ENCODE measurements around the gene SEMA3C.

SEMA3C gene

GRCh38 chr7:80774843-80775242 is 144.0 kb downstream of the SEMA3C start:
- CTCF ChIA-PET: interaction anchor here (0.7 kb wide), 1 partner anchor 511 kb away, joined by 3 read pairs; no protein-coding TSS in a partner anchor
- DNase-seq (ENCODE audit: low spot score): no peak
- no peak overlapping the region for H3K27ac ChIP-seq
- POLR2A ChIA-PET (ENCODE audit: low non-redundant PET): no interaction called here
- TF ChIP-seq CTCF (conservative IDR thresholded peaks at IDR 0.05; ENCODE audit: low read depth): no peak

GRCh38 chr7:80773787-80774508 is 144.9 kb downstream of the SEMA3C start:
- CTCF ChIA-PET: no interaction called here
- POLR2A ChIA-PET (ENCODE audit: low non-redundant PET): no interaction called here
- no peak for DNase-seq (ENCODE audit: low spot score)
- H3K27ac ChIP-seq: no peak overlapping the region
- no peak for TF ChIP-seq CTCF (conservative IDR thresholded peaks at IDR 0.05; ENCODE audit: low read depth)

GRCh38 chr7:80772347-80772993 is 146.4 kb downstream of the SEMA3C start:
- ChIA-PET CTCF (no interaction called here), POLR2A (ENCODE audit: low non-redundant PET) (no interaction called here)
- H3K27ac ChIP-seq: no peak overlapping the region
- TF ChIP-seq CTCF (conservative IDR thresholded peaks at IDR 0.05; ENCODE audit: low read depth): no peak
- DNase-seq (ENCODE audit: low spot score): no peak

- TF ChIP-seq CTCF (conservative IDR thresholded peaks at IDR 0.05; ENCODE audit: low read depth): no peak
- ChIA-PET CTCF (no interaction called here), POLR2A (ENCODE audit: low non-redundant PET) (no interaction called here)
- H3K27ac ChIP-seq: no peak overlapping the region
- DNase-seq (ENCODE audit: low spot score): no peak
These were observed 147.3 kb downstream of the SEMA3C start for GRCh38 chr7:80771523-80771922.

- no peak for TF ChIP-seq CTCF (conservative IDR thresholded peaks at IDR 0.05; ENCODE audit: low read depth)
- ChIA-PET POLR2A (ENCODE audit: low non-redundant PET) (no interaction called here), CTCF (no interaction called here)
- no peak overlapping the region for H3K27ac ChIP-seq
- no peak for DNase-seq (ENCODE audit: low spot score)
These were observed 148.2 kb downstream of the SEMA3C start for GRCh38 chr7:80770675-80771081.

- H3K27ac ChIP-seq: no peak overlapping the region
- TF ChIP-seq CTCF (conservative IDR thresholded peaks at IDR 0.05; ENCODE audit: low read depth): no peak
- ChIA-PET POLR2A (ENCODE audit: low non-redundant PET) (no interaction called here), CTCF (no interaction called here)
- no peak for DNase-seq (ENCODE audit: low spot score)
These were observed 148.8 kb downstream of the SEMA3C start for GRCh38 chr7:80770061-80770460.
